ENCODE measurements around the gene HLA-DQA2.
"Not testable (repeated sequence)": the region's sequence is repeated elsewhere in the genome, so short reads cannot be mapped to it uniquely, and the experiment has no call there.

Gene HLA-DQA2

DNA sequence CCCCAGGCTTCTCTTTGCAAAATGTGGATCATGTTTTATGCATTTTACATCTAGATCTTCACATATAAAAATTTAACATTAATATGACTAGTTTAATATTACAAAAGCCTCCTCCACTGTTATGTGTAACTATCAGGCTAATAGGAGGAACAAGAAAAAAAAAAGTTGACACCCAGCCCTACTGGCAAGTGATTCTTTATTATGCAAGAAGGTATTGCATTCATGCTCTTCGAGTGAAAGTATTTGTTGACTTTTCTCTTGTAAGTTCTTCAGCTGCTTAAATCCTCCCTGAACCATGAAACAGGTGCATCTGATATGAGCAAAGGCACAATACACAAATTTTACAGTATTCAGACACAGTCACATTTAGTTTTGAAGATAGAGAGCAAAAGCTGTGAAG is 22.9 kb downstream of the HLA-DQA2 start:
- peaks cover 59% of the 10 kb centered on the region for H3K27me3 ChIP-seq
- H3K4me1 ChIP-seq: no peaks in the 10 kb centered on the region
- DNase-seq: no peak
- TF ChIP-seq CTCF (IDR thresholded peaks at IDR 0.05; ENCODE audit: low read depth, low read length): no peak
- H3K36me3 ChIP-seq: no peaks in the 10 kb centered on the region
- no peaks in the 10 kb centered on the region for H3K9me3 ChIP-seq
- H3K4me3 ChIP-seq (ENCODE audit: low read depth, low read length): no peak overlapping the region

GRCh38 chr6:32772656-32773055 is 31.5 kb downstream of the HLA-DQA2 start:
- Histone ChIP-seq H3K27me3 (peaks cover 39% of the 10 kb centered on the region), H3K4me1 (no peaks in the 10 kb centered on the region), H3K9me3 (no peaks in the 10 kb centered on the region), H3K4me3 (ENCODE audit: low read depth, low read length) (no peak overlapping the region), H3K36me3 (no peaks in the 10 kb centered on the region)
- DNase-seq: no peak
- no peak for TF ChIP-seq CTCF (IDR thresholded peaks at IDR 0.05; ENCODE audit: low read depth, low read length)

GRCh38 chr6:32774426-32774825 is 33.2 kb downstream of the HLA-DQA2 start:
- H3K4me1 ChIP-seq: no peaks in the 10 kb centered on the region
- H3K4me3 ChIP-seq (ENCODE audit: low read depth, low read length): no peak overlapping the region
- no peaks in the 10 kb centered on the region for H3K9me3 ChIP-seq
- no peak for DNase-seq
- no peaks in the 10 kb centered on the region for H3K36me3 ChIP-seq
- peaks cover 35% of the 10 kb centered on the region for H3K27me3 ChIP-seq
- no peak for TF ChIP-seq CTCF (IDR thresholded peaks at IDR 0.05; ENCODE audit: low read depth, low read length)

DNA sequence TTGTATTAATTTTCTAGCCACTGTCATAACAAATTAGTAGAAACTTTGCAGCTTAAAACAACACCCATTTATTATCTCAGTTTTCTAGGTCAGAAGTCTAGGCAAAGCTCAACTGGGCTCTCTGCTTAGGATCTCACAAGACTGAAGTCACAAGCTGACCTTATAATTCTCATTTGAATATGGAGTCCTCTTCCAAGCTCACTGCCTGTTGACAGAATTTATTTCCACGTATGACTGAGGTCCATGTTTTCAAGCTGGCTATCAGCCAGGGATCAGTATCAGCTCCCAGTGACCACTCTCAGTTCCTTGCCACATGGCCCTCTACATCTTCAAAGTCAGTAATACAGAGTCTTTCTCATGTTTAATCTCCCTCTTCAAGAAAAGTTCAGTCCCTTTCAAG is 33.9 kb downstream of the HLA-DQA2 start:
- no peak for TF ChIP-seq CTCF (IDR thresholded peaks at IDR 0.05; ENCODE audit: low read depth, low read length)
- Histone ChIP-seq H3K4me1 (no peaks in the 10 kb centered on the region), H3K4me3 (ENCODE audit: low read depth, low read length) (no peak overlapping the region), H3K27me3 (peaks cover 32% of the 10 kb centered on the region), H3K36me3 (no peaks in the 10 kb centered on the region; the same call in 1 of the 2 replicates), H3K9me3 (no peaks in the 10 kb centered on the region)
- no peak for DNase-seq

DNA sequence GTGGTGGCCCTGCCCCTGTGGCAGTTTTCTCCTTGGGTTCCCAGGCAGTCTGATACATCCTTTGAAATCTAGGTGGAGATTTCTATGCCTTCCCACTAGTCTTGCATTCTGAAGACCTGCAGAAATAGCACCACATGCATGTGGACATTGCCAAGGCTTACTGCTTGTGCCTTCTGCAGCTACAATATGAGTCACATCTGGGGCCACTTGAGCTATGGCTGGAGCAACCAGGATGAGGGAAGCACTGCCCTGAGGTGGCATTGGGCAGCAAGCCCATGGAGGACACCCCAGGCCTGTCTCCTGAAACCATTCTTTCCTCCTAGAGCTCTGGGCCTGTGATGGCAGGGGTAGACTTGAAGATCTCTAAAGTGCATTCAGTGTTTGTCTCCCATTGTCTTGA is 37.8 kb downstream of the HLA-DQA2 start:
- Histone ChIP-seq H3K4me1 (no peaks in the 10 kb centered on the region), H3K36me3 (no peaks in the 10 kb centered on the region; the same call in 1 of the 2 replicates), H3K9me3 (no peaks in the 10 kb centered on the region), H3K27me3 (peaks cover 31% of the 10 kb centered on the region), H3K4me3 (ENCODE audit: low read depth, low read length) (no peak overlapping the region)
- no peak for TF ChIP-seq CTCF (IDR thresholded peaks at IDR 0.05; ENCODE audit: low read depth, low read length)
- no peak for DNase-seq

GRCh38 chr6:32782923-32783322 is 41.7 kb downstream of the HLA-DQA2 start:
- not testable (repeated sequence) for H3K4me3 ChIP-seq (ENCODE audit: low read depth, low read length); H3K9me3 ChIP-seq; H3K4me1 ChIP-seq; H3K36me3 ChIP-seq; DNase-seq
- peaks cover 37% of the 10 kb centered on the region for H3K27me3 ChIP-seq
